ENCODE results near the gene SLC16A3. TPM values are rescaled to one million over a fixed set of nuclear protein-coding genes. Genes with fewer than 3 reads are reported as not detected.
"Not testable (repeated sequence)": the region's sequence is repeated elsewhere in the genome, so short reads cannot be mapped to it uniquely, and the experiment has no call there.

Gene SLC16A3
- total RNA-seq, result 65.0 TPM
- long read RNA-seq, transcript SLC16A3-214 (5 exons, 2,002 nt), result major isoform, 9 of 34 reads
- long read RNA-seq, partial matches to known transcripts, result 2 of 34 reads
- long read RNA-seq, other reads (novel, unspliced or antisense), result 22 of 34 reads

DNA sequence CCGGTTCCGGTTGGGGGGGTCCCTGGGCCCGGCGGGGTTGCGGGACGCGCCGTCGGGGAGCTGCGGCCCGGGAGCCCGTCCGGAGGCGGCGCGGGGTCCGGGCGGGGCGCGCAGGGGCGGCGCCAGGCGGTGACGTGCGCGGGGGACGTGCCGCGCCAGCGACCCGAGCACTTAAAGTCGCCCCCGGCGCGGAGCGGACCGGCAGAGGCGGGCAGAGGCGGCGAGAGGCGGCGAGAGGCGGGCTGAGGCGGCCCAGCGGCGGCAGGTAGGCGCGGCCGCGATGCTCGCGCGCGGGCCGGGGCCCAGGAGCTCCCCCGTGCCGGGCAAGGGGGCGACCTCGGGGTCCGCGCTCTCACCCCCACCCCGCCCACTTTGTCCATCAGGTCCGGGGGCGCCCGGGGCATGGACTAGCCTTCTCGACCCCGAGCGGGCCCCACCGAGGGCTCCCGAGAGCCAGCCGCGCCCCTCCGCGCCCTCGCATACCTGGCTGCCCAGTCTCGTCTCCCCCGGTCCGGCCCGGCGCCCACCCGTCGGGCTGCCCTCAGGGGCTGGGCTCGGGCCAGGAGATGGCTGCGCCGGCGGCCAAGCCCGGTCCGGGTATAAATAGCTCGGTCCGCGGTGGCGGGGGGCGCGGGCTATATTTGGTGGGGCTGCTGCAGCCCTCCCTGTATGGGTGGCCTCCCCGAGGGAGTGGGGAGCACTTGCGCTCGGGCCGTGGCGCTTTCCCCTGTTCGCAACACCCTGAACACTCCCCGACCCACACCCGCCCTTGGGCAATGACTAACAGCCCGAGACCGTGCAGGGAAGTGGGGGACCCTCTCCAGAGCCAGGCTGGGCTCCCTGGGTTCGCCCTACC is at the start of gene SLC16A3:
SLC16A3 (plus strand) TSS at position 201 of the 856 bp plus-strand sequence. CDS start 6,967 bp downstream, outside the sequence.
- no peak for DNase-seq (ENCODE audit: low spot score)

DNA sequence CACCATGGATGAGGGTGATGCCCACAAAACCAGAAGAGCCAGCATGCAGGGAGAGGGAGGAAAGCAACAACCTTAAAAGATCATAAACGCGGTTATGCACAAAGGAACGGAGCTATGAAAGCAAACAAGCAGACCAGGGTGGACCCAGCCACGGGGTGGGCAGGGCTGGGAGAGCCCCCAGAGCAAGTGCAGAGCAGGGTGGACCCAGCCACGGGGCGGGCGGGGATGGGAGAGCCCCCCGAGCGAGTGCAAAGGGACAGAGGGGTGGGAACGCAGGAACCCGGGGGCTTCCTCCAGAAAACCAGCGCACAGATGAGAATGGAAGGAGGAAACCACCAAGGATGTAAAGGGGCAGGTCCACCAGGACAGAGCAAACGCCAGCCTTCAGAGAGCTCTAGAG is 49.4 kb upstream of the SLC16A3 start:
- DNase-seq (ENCODE audit: low spot score), result no peak

DNA sequence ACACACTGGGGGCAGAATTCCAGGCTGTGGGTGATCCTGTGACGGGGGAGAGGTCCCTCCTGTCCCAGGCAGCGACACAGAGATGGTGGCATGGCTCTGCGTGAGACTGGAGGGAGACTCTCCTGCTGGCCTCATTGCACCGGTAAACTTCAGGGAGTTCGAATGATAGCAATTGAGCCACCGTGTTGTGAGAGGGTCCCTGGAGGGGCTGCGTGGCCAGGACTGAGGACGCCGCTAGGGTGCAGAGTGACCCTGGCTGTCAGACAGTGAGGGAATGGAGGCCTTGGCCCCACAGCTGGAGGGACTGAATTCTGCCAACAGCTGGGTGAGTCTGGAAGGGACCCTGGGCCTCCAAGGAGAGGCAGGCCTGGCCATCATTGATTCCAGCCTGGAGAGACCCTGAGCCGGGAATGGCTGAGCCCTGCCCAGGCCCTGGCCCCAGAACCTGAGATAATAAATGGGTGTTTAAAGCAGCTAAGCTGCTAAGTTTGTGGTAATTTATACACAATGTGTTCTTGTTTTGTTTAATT is 48.8 kb upstream of the SLC16A3 start:
- no peak for DNase-seq (ENCODE audit: low spot score)

DNA sequence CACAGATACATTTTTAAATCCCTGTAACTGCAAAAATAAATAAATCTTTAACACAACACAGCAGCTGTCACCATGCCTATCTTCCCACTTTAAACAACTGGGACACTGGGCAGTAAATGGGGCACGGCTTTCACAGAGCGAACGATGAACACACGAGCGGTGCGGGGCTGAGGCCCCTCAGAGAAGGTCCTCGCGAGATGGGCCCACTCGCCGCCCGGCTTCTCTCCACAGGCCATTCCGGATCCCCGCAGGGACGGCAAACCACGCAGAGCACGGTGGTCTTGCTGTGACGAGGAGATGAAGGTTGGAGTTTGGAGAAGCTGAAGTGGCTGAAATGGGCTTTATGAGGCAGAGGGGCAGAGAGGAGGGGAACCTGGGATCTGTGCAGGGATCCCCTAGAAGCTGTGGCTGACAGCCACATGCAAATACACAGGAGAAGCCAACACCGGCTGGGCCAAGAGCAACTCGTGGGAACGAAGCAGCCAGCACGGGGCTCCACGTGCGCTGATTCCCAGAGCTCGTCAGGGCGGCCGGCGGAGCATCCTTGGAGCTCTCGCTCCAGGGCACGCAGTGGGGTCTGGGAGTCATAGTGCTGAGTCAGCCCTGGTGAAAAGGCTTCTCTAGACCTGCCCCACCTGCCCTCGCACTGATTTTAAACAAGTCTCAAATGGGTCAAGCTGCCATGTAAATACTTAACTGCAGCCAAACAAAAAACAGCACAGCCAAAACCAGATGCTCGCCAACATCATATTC is 47.9 kb upstream of the SLC16A3 start:
- no peak for DNase-seq (ENCODE audit: low spot score)

DNA sequence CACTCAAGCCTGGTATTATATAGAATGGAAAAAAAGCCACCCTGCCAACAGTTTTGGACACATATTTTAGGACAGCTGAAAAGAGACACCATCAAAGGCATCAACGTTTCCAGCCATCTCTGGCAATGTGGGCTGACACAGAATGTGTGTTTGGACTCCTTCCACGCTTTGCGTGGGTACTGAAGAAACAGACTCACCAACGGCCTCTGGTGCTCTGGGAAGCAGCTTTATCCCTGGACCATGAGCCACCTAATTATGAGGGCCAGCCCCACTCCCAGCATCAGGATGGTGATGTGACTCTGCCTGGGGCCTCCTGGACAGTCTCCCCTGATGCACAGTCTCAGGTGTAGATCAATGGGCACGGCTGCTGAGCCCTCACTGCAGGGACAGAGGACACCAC is 44.1 kb upstream of the SLC16A3 start:
- DNase-seq (ENCODE audit: low spot score), result no peak

DNA sequence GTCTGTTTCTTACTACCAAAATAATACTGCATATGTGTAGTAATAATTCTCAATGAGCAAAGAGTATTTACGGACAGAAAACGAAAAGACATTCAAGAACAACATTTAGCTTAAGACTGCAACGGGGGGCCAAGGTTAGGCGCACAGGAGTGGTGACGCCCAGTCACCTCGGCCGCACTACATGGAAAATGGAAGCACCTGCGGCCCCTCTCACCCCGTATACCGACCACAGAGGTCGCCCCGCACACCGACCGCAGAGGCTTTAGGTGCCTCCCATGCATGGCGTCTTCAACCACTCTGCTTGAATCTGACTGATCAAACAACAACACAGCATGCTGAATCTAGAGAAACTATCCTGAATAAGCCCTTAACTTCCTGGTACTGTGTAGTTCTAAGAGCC is 42.6 kb upstream of the SLC16A3 start:
- DNase-seq (ENCODE audit: low spot score), result no peak

DNA sequence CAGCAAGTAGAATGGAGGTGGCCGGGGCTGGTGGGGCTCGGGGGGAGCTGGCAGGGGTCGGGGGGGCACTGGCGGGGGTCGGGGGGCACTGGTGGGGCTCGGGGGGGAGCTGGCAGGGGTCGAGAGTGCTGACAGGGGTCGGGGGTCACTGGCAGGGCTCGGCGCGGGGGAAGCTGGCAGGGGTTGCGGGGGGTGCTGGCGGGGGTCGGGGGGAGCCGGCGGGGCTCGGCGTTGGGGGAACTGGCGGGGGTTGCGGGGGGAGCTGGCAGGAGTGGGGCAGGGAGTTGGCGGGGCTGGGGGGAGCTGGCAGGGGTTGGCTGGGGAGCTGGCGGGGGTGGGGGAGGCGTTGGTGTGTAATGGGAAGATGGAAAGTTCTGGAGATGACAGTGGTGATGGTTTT is 41.3 kb upstream of the SLC16A3 start:
- no peak for DNase-seq (ENCODE audit: low spot score)

DNA sequence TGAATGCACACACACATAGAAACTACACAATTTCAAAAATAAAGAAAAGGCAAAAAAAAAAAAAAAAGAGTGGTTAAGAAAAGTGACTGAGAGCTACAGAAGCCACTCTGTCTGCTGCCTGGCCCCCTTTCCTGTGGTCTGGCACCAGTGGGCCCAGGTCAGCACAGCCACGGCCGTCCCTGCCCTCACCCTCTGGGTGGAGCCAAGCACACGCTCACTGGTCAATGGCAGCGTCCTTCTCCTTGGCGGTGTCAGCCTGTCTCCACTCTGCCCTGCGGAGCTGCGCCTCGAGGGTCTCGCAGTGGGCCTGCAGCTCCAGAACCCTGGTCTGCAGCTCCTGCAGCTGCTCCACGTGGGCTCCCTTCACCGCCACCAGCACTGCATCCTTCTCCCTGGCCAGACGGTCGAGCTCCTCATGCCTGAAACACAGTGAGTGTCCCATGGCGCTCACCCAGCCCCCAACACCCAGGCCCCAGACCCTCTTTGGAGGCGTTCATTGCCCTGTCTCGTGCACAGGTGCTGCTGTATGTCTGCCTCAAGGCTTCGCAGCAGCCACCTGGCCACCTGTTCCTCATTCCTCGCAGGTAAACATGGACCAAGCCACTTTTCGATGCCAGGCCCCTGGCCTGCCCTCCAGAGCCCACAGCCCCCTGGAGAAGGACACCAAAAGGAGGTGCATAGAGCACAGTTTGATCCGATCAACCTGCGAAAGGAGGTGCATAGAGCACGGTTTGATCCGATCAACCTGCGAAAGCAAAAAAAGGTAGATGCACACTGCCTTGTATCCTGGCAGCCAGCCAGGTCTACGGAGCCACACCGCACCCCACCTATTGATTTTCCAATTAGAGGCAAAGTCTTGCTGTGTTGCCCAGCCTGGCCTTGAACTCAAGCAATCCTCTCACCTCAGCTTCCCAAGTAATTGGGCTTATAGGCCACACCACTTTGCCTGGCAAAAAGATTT is 40.6 kb upstream of the SLC16A3 start:
- no peak for DNase-seq (ENCODE audit: low spot score)

DNA sequence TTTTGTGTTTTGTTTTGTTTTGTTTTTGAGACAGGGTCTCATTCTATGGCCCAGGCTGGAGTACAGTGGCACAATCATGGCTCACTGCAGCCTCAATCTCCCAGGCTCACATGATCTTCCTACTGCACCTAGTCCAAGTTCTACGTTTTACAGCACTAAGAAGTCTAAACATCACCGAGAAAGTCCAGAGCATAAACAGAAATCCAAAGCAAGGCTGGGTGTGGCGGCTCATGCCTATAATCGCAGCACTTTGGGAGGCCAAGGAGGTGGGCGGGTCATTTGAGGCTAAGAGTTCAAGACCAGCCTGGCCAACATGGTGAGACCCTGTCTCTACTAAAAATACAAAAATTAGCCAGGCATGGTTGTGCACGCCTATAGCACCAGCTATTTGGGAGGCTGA is 35.8 kb upstream of the SLC16A3 start:
- DNase-seq (ENCODE audit: low spot score), result not testable (repeated sequence)

DNA sequence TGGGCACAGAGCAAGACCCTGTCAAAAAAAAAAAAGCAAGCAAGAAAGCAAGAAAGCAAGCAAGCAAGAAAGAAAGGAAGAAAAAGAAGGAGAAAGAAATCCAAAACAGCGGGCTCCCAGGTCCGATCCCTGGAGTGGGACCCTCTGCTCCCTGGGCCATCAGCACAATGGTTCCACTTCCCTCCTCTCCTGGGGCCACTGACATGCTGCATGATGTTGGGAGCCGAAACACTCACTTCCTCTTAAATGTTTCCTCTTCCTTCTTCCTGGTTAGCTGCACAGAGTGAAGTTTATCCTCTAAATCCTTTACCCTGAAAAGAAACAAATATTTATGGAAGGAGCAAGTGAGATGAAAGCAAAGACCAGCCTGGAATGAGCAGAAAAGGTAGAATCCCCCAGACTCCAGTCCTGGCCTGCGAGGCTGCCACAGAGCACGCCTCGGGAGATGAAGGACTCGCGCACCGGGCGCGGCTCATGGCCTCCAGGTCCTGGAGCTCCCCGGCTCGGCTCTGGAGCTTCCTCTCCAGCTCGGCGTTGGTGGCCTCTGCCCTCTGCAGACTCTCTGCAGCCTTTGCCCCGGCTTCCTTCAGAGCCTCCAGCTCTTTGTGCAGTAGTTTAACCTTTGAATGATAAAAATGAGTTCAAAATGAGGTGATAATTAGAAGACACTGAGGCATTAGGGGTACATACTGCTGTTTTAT is 35.2 kb upstream of the SLC16A3 start:
- DNase-seq (ENCODE audit: low spot score), result no peak

DNA sequence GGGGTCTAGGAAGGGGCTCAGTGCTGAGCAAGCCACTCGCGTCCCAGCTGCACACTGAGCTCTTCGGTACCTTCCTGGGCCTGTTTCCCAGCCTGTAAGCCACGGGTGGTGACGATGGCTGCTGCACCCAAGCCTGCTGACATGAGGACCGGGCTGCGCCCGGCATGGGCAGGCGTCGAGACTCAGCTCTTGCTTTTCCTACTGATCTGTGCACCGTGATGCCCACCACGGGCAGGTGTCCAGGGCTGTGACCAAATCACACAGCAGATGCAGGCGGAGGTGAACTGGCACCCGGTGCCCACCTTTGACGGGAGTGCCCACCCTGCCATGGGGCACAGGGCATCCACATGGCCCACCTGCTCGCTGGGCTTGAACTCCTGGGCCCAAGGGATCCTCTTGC is 34.1 kb upstream of the SLC16A3 start:
- no peak for DNase-seq (ENCODE audit: low spot score)

DNA sequence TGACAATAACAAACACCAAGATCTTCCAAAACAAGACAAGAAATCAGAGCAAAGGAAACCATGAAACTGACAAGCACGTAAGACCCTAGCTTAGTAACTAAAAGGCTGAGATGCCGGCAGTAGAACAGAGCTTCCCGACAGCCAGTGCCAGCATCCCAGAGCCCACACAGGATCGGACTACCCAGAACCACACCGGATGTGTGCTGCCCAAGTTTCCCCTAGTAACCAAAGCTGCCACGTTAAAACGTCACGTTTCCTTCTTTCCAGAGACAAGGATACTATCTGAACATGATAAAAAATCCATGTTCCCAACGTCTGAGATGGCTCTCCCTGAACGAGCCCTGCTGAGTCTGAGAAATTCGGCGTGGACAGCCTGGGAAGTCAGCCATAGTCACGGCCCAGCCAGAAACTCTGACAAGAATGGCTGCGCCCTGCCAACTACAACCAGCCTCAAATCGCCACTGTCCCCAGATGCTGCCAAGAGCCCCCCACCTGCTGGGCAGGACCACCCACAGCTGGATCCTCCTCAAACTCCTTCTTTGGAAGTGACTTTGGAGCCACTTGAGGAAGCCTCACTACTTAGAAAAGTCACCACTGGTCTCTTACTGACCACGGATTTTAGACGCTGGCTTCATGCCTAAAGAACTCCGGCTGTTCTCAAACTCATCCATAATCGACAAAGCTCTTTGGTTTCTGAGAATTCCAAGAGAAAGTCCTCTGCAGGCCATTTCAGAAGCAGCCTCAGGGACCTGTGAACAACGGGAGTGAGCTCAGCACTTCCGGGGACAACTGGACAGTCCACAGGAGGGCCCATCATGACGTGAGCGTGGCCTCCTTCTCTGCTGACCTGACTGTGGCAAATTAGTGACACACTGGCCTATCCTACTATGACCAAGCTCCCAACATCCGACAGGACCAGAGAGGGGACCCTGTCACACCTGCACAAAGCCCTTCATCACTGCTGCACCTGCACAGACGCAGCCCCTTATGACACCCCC is 32.9 kb upstream of the SLC16A3 start:
- DNase-seq (ENCODE audit: low spot score), result no peak

DNA sequence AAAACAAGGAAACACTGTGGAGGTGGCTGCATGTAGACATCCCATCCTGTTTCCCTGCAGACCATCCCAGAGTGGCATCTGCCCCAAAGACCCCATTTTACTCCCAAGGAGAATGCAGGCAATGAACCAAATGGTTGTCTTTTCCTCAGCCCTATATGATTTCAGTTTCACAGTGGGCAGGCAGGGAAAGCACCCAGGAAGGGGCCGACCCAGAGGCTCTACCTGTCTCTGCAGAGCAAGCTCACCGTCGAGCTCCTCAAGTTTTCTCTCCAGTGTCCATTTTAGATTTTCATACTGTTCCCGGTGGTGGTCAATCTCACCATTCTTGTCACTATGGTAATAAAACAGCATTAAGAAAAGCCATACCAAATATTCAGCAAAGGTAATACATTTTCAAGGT is 30.8 kb upstream of the SLC16A3 start:
- no peak for DNase-seq (ENCODE audit: low spot score)

DNA sequence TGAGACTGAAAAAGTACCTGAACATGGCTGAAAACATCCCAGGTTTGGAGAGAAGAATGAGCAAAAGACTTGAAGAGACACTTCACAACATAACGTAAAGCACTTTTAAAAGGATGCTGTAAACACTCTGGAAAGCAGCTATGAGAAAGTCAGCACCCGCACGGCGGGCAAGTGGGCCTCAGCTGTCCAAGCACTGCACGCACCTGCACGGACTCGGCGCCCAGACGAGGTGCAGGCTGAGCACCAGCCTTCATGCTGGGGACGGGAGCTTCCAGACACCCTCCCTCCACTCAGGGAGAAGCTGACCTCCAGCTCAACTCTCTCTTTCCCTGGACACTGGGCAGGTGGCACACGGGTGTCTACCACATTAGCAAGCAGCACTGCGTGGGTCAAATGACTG is 29.3 kb upstream of the SLC16A3 start:
- no peak for DNase-seq (ENCODE audit: low spot score)

DNA sequence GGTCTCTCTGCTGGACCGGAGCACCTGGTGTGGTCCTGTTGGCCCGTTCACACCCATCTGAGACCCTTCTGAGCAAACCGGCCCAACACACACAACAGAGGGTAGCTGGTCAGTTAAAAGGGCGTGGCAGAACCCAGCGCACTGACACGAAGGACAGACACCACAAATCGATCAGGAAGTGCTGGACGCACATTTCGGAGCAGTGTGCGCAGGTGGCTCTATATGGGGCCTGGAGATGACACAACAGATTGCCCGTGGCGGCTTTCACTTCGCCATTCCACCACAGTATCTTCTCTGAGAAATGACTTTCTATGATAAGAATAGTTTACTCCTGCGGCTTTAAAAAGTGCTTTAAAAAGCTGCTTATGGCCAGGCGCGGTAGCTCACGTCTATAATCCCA is 28.7 kb upstream of the SLC16A3 start:
- DNase-seq (ENCODE audit: low spot score), result no peak

DNA sequence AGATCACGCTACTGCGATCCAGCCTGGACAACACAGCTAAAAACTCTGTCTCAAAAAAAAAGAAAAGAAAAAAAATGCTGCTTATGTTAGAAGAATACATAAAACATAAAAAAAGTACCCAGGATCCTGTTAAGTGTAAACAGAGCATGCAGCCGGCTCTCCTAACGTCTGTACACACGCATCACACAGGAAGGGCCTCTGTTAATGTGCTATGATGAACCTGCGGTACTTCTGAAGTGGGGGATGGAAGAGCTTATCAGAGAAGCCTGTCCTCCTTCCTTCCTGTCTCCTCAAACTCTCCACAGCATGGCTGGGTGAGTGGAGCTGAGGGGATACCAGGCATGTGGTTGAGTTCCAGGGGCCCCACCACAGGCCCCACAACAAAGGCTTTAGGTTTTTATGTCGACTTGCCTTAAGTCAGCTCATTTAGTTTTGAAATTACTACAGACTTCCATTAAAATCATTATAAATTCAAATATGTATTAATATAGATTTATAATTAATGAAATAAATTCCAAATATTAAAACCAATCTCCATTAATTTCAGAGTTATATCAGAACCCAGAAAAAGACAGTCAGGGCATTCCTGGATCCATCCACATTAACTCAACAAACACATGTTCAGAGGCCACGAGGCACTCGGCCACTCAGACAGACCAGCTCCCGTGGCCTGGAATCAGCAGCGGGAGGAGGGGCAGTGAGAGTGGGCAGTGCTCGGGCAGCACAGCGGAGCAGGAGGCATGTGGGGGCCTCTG is 27.9 kb upstream of the SLC16A3 start:
- no peak for DNase-seq (ENCODE audit: low spot score)

DNA sequence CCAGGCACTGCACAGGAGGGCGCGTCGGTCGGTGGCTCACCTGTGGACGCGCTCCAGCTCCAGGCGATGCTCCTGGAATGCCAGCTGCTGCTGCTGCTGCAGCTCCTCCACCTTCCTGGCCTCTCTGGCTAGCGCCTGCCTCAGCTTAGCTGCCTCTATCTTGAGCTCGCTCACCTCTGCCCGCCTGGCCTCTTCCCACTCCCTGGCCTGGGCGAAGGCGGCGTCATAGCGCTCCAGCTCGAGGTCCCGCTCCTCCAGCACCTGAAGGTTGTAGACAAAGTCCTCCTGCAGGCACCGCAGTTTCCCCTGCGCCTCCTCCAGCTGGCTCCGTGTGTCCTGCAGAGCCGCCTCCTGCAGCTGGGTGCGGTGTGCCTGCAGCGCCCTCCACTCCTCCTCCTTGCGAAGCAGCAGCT is 27.3 kb upstream of the SLC16A3 start:
- no peak for DNase-seq (ENCODE audit: low spot score)

DNA sequence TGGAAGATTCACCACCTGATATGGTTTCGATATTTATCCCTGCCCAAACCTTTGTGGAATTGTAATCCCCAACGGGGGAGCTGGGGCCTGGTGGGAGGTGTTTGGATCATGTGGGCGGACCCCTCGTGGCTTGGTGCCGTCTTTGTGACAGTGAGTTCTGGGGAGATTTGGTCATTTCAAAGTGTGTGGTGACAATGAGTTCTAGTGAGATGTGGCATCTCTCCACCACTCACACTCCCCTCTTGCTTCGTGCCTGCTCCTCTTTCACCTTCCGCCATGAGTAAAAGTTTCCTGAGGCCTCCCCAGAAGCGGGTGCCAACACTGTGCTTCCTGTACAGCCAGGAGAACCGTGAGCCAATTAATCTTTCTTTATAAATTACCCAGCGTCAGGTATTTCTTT is 25.9 kb upstream of the SLC16A3 start:
- DNase-seq (ENCODE audit: low spot score), result no peak

Data from mesenteric fat pad (tissue), 1 donor.